ENCODE measurements around the gene ADAM30.

Gene ADAM30

DNA sequence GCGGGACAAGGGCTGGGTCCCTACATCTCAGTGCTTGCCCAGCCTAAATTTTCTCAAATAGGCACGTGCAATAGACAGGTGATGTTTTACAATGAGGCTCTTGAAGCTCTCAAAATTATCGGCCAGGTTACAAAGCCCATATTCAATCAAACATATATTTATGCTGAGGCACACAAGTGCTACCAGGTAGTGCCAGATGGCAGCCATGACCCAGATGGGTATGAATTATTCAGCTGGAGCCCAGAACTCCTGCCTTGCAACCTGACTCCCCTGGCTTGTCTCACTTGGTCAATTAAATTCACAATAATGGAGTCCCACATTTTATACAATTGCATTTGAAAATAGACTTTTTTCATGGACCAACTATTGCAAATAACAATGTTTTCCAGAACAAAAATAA is 12.3 kb upstream of the ADAM30 start:
- DNase-seq (ENCODE audit: low spot score), result no peak

DNA sequence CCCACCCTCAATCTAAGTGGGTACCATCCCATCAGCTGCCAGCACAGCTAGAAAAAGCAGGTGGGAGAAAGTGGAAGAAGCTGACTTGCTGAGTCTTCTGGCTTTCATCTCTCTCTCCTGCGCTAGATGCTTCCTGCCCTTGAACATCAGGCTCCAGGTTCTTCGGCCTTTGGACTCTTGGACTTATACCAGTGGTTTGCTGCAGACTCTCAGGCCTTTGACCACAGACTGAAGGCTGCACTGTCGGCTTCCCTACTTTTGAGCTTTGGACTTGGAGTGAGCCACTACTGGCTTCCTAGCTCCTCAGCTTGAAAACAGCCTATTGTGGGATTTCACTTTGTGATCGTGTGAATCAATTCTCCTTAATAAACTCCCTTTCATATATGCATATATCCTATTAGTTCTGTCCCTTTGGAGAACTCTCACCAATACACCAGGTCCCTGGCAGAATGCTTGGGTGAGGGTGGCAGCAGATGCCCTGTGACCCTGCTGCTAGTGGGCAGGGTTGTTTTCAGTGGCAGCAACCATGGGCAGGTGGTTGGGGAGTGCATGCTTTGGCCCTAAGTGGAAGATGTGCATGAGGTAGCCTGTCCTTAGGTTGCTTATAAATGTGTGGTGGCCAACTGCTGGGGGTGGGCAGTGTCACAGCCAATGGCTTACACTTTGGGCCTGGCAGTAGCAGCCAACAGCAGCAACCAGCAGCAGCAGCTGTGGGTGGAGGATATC is 10.8 kb upstream of the ADAM30 start:
- no peak for DNase-seq (ENCODE audit: low spot score)

DNA sequence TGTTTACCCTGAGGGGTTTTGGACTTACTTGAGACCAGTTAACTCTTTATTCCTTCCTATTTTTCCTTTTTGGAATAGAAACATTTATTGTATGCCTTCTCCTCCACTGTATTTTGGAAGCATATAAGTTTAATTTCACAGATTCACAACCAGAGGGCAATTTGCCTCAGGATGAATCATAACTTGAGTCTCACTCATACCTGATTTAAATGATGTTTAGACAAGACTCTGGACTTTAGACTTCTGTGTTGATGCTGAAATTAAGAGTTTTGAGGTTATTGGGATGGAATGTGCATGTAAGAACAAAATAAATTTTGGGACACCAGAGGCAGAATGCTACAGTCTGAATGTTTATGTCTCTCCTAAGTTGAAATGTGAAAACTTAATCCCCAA is 7.1 kb upstream of the ADAM30 start:
- DNase-seq (ENCODE audit: low spot score), result peak; percentile 18

GRCh38 chr1:119902775-119903442 is 6.6 kb upstream of the ADAM30 start:
- no peak for DNase-seq (ENCODE audit: low spot score)

GRCh38 chr1:119898981-119899720 is 2.8 kb upstream of the ADAM30 start:
- DNase-seq (ENCODE audit: low spot score), result no peak

GRCh38 chr1:119898530-119898929 is 2.2 kb upstream of the ADAM30 start:
- no peak for DNase-seq (ENCODE audit: low spot score)

DNA sequence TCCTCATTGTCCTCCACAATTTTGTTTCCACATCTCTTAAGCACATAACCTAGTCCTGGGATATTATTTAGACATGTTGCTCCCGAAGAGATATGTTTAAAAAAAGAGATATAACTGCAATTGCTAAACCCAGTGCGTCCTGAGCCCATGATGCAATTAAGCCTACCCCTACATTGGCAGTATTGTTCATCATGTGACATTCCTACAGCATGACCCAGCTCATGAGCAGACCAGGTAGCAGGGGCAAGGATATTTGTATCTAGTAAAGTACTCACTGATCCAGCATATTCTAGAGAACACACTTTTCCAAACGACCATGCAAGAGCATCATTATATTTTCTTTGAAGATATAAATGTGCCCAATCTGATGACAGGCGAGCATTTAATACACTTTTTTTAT is 1.2 kb downstream of the ADAM30 start:
- DNase-seq (ENCODE audit: low spot score), result peak; percentile 46

DNA sequence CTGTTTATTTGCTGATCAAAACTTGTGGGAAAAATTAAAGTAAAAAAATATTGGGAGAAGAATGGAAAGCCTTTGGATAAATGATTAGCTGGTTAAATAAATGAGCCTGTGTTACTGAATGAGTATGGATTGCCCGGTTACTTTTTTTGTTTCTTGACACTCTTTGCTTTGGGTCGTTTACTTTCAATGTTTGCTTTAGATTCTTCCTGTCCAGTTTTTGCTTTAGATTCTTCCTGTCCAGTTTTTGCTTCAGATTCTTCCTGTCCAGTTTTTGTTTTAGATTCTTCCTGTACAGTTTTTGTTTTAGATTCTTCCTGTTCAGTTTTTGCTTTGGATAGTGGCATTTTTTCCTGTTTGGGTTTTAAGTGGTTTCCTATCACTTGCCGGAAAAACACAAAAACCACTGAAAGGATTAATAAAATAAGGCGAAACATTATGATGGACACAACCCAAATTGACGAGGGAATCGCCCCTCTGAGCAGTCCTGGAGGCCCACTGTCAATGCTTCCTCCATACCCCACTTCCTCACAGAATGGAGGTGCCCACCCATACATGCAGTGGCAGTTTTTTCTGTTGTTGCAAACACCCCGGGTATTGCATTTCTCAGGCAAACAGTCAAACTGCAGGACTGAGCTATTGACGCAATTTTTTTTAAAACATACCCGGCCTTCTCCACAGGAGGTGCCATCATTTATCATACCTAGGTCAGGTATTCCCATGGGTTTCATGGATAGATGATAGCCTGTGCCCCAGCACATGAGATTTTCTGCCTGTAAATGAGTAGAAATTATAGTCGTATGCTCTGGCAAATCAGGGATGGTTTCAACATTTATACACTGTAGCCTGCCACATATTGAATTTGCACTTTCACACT is 2.3 kb downstream of the ADAM30 start:
- DNase-seq (ENCODE audit: low spot score), result no peak

DNA sequence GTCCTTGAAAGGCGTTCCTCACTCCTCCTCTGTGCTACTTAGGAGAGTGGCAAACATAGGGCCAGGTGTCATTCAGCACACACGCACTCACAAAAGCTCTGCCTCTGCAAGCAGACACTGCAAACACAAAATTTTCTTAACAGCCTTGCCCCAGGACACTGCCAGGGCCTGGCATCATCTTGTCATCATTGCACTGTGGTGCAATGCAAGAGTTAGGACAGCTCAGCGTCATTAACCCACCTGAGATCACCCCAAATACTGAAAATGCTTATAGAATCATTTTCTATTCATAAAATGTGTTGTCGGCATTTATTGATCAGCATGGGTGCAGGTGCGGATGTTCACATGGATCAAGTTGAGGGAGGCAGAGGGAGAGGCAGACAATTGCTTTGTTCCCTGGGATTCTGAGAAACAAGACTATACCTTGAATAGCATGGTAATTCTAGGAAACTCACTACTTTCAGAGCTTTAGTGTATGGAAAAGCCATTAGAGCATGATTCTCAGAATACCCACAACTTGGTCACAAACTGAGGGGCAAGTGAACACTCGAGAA is 3.0 kb downstream of the ADAM30 start:
- no peak for DNase-seq (ENCODE audit: low spot score)

DNA sequence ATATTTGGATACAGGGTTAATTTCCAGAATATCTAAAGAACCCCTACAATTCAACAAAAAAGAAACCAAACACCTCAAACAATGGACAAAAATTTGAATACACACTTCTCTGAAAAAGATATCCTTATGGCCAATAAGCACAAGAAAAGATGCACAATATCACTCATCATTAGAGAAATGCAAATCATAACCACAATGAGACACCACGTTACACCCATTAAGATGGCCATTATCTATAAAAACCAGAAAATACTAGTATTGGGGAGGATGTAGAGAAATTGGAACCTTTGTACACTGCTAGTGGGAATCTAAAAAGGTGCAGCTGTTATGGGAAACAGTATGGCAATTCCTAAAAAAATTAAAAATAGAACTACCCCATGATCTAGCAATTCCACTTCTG is 4.9 kb downstream of the ADAM30 start:
- DNase-seq (ENCODE audit: low spot score), result no peak

DNA sequence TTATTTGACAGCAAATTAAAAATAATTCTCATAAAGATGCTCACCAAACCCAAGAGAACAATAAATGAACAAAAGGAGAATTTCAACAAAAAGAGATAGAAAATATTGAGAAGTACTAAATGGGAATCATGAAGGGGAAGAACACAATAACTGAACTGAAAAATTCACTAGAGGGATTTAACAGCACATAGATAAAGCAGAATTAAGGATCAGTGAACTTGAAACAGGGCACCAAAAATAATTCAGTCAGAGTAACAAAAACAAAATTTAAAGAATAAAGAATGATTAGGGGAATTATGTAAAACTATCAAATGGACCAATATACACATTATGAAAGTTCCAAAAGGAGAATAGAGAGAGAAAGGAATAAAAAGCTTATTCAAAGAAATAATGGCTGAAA is 7.8 kb downstream of the ADAM30 start:
- DNase-seq (ENCODE audit: low spot score), result no peak

DNA sequence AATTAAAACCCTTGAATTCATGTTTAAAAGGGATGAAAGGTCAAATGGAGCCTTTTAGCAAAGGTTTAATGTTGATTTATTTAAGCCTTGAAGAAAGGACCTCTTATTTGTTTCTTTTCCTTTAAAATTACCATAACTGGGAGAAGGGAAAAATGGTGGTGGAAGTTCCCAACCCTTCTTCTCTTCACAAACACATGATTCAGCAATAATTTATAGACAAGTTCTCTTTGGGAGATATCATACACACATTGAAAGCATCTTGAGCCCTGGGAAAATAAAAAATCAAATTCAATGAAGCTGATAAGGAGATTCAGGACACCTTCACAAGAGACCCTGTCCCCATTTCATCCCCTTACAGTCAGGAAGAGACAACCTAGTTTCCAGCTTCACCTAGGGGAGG is 8.9 kb downstream of the ADAM30 start:
- no peak for DNase-seq (ENCODE audit: low spot score)

DNA sequence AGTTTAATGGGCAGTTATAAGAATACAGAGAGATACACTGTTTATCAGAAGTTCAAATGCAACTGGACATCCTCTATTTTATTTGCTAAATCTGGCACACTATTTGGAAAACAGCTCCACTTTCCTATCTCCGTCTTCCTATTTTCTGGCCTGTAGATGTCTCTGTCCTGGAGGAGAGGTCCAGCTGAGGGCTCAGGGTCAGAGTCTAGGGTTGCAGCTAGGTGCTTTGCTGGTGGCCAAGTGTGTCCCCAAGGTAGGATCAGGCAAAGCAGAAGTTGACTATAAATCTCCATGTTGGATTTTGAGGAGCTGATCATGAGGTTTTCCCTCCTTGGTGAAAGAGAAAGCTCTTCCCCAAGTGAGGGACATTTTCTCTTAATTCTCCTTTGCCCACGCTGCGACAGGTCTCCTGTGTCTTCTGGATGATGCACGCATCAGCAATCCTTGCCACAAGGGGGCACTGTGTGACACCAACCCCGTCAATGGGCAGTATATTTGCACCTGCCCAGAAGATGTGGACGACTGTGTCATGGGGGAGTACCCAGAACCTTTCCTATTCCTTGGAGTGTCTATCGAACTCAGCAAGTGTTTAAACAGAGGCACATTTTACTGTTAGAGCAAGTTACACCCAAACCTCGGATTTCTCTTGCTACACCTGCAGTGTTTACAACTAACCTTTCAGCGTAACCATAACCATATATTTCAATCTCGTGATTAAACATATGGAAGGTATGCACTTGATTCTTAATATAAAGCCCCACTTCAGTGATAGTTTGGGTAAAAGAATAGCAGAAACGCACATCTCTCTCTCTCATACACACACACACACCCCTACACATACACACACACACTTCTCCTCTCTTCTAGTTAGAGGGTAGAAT is 10.2 kb downstream of the ADAM30 start:
- peak; percentile 61 for DNase-seq (ENCODE audit: low spot score)

GRCh38 chr1:119884711-119885110 is 11.6 kb downstream of the ADAM30 start:
- no peak for DNase-seq (ENCODE audit: low spot score)

DNA sequence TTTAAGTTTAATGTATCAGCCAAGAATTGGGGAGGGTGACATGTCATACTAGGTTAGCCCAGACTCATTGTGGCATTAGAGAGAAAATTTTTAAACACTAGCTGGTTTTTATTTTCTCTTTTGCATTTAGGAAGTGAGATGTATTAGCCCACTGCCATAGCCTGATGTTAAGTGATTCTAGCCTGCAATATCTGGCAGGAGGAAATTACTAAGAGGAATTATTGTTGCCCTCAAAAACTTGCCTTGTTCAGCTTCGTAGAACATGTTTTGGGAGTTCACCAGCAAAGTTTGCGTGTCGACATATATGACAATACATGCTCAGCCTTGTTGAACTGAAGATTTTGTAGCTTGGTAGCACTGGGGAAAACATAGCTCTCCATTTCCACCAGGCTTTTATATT is 12.5 kb downstream of the ADAM30 start:
- no peak for DNase-seq (ENCODE audit: low spot score)

- no peak for DNase-seq (ENCODE audit: low spot score)
These were observed 13.9 kb downstream of the ADAM30 start for GRCh38 chr1:119882132-119883049.

DNA sequence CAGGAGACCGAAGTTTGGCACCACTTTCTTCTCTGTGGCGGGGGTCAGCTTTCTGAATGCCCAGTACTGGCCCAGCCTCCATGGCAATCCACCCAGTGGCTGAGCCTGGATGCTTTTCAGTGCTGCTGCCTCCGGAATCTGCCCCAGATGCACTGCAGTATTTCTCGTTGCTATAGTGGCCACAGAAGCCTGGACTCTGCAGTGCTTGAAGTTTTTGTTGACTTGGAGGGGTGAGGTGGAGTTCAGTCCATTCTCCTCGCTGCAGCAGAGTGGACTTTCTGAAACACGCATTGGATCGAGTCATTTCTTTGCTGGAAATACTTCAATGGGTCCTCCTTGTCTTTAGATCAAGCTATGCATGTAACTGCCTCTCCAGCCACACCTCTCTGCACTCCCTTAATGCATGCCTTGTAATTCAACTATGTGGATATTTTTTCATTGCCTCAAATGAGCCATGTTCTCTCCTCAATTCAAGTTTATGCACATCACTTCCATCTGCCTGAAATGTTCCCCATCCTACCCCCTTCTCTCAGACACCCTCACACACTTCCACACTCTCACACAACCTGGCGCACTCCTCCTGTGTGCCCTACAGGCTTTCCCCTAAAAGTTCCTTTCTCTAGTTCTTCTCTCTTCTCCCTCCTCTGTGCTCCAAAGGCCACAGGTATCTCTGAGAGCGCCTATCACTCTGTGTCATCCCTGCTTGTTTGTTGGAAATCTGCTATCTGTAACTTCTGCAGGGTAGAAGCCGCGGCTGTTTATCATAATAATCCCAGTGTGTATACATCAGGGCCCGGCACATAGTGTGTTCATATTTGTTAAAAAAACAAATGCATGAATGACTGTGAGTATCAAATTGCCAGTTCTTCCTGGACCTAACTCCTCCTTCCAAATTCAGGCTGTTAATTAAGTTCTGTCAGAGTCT is 16.5 kb downstream of the ADAM30 start:
- no peak for DNase-seq (ENCODE audit: low spot score)

DNA sequence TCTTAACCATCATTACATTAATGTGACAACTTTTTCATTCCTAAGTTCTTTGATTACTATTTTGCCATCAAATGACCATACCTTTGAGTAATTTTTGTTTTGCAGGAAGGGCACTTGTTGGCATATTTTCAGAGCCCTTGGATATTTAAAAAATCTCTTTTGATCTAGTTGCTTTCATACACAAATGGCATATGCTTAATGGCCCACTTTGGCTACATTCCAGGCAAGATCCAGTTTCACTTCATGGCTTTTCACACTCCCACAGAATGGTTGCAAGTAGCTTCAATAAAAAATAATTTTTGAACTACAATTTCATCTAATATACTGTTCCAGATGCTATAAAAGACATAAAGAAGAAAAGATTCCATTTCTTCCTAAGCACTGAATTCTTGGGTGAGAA is 18.1 kb downstream of the ADAM30 start:
- DNase-seq (ENCODE audit: low spot score), result no peak

GRCh38 chr1:119874186-119874585 is 22.1 kb downstream of the ADAM30 start:
- no peak for DNase-seq (ENCODE audit: low spot score)

All from kidney tubule cell (primary cell).